H1 (cell line): ENCODE measurements around the gene FAM72B. TPM values are rescaled to one million over a fixed set of nuclear protein-coding genes. Genes with fewer than 3 reads are reported as not detected.
"Not testable (repeated sequence)": the region's sequence is repeated elsewhere in the genome, so short reads cannot be mapped to it uniquely, and the experiment has no call there.

Experiments used
- CTCF ChIA-PET: fragments of 300-600 bp; sonication (Branson Sonifier 250); formaldehyde crosslinking; loops from one replicate; lab custom pipeline; 2021; ENCODE audit not compliant: partially characterized antibody; lab: Charles Lee
- POLR2A ChIA-PET: fragments of 300-600 bp; sonication (Branson Sonifier 250); formaldehyde crosslinking; loops from one replicate; lab custom pipeline; 2021; ENCODE audit warnings: inconsistent platforms; ENCODE audit not compliant: partially characterized antibody; lab: Charles Lee
- DNase-seq, 2 experiments: peaks; one replicate each; pipeline versions ENCODE4 v3.0.0 to v3.0.0-alpha.2; 2010 to 2022; ENCODE audit warnings: low spot score in 2 of 2, low read depth in 1 of 2, mixed read lengths in 1 of 2
- FAIRE-seq: peaks from 2 replicates; lab custom pipeline; 2011; peaks lifted over from hg19 to GRCh38; lab: Jason Lieb, UNC
- H2AFZ ChIP-seq: 2 replicates; pipeline ENCODE4 v1.8.1; 2012; ENCODE audit warnings: low read length, inconsistent platforms
- H2AK5ac ChIP-seq: 2 replicates; pipeline ENCODE4 v1.6.1; 2013; ENCODE audit warnings: low read depth, low read length
- H2BK120ac ChIP-seq: replicated peaks from 2 replicates; pipeline ENCODE3; 2013; ENCODE audit warnings: low read depth, low read length, inconsistent platforms
- H2BK12ac ChIP-seq: 2 replicates; pipeline ENCODE4 v1.6.1; 2013; ENCODE audit warnings: low read depth, low read length
- H2BK15ac ChIP-seq: 2 replicates; pipeline ENCODE4 v1.6.1; 2013; ENCODE audit warnings: low read length
- H2BK20ac ChIP-seq: 2 replicates; pipeline ENCODE4 v1.6.1; 2013; ENCODE audit warnings: low read length
- H2BK5ac ChIP-seq: 2 replicates; pipeline ENCODE4 v1.6.1; 2013; ENCODE audit warnings: low read depth, low read length
- H3K14ac ChIP-seq: 2 replicates; pipeline ENCODE4 v1.6.1; 2013; ENCODE audit warnings: inconsistent platforms; ENCODE audit not compliant: insufficient read length
- H3K18ac ChIP-seq: 2 replicates; pipeline ENCODE4 v1.6.1; 2013; ENCODE audit warnings: low read length; ENCODE audit errors: extremely low read depth
- H3K23ac ChIP-seq: 2 replicates; pipeline ENCODE4 v1.6.1; 2013; ENCODE audit warnings: inconsistent platforms; ENCODE audit not compliant: insufficient read length
- H3K23me2 ChIP-seq: 2 replicates; pipeline ENCODE4 v1.6.1; 2013; ENCODE audit warnings: low read depth, low read length
- H3K27ac ChIP-seq: 2 replicates; pipeline ENCODE4 v1.6.1; 2011; ENCODE audit warnings: low read depth, low read length, inconsistent platforms
- H3K27me3 ChIP-seq, 4 experiments: replicated peaks in 1 of 4; 1 replicate in 1 of 4; 2 replicates in 3 of 4; pipeline versions ENCODE4 v1.6.1 to v1.8.1; 2011 to 2013; ENCODE audit warnings: low read length in 3 of 4, mild to moderate bottlenecking in 3 of 4, inconsistent platforms in 2 of 4, mixed read lengths in 2 of 4, moderate library complexity in 1 of 4; ENCODE audit not compliant: control insufficient read depth in 3 of 4, insufficient read depth in 3 of 4; ENCODE audit errors: extremely low read depth in 1 of 4
- H3K36me3 ChIP-seq, 4 experiments: 2 replicates each; pipeline versions ENCODE4 v1.6.1 to v1.8.1; 2011 to 2013; ENCODE audit warnings: mild to moderate bottlenecking in 4 of 4, low read length in 3 of 4, moderate library complexity in 2 of 4, control low read depth in 1 of 4, inconsistent platforms in 1 of 4; ENCODE audit not compliant: insufficient read depth in 4 of 4, control insufficient read depth in 2 of 4
- H3K4ac ChIP-seq: replicated peaks from 2 replicates; pipeline ENCODE3; 2013; ENCODE audit warnings: low read length, low read depth, mixed read lengths, inconsistent platforms; ENCODE audit not compliant: insufficient read length
- H3K4me1 ChIP-seq, 4 experiments: replicated peaks in 1 of 4; 1 replicate in 1 of 4; 2 replicates in 3 of 4; pipeline versions ENCODE4 v1.6.1 to v1.8.1; 2011 to 2013; ENCODE audit warnings: low read length in 3 of 4, inconsistent platforms in 2 of 4, mixed read lengths in 1 of 4; ENCODE audit not compliant: insufficient read depth in 4 of 4, control insufficient read depth in 3 of 4
- H3K4me2 ChIP-seq, 2 experiments: 2 replicates each; pipeline versions ENCODE4 v1.6.1 to v1.8.1; 2011 to 2013; ENCODE audit warnings: low read depth in 2 of 2, low read length in 2 of 2, control low read depth in 1 of 2, inconsistent platforms in 1 of 2, mild to moderate bottlenecking in 1 of 2; ENCODE audit not compliant: insufficient read depth in 1 of 2
- H3K4me3 ChIP-seq, 4 experiments: fragments of 200-600, 300-600 bp in 1 of 4; sonication (generic), shearing (Covaris generic), sonication (Bioruptor Twin) in 1 of 4; 2 replicates each; pipeline versions ENCODE4 v1.5.1 to v1.8.1; 2011 to 2016; ENCODE audit warnings: low read length in 4 of 4, low read depth in 3 of 4, control low read depth in 2 of 4, inconsistent platforms in 2 of 4, mild to moderate bottlenecking in 2 of 4, mixed read lengths in 1 of 4, moderate library complexity in 1 of 4; ENCODE audit not compliant: insufficient read depth in 2 of 4; ENCODE audit errors: extremely low read depth in 1 of 4
- H3K56ac ChIP-seq: replicated peaks from 2 replicates; pipeline ENCODE3; 2013; ENCODE audit warnings: low read depth, mild to moderate bottlenecking, mixed read lengths, low read length, inconsistent platforms; ENCODE audit not compliant: insufficient read length
- H3K79me1 ChIP-seq: 2 replicates; pipeline ENCODE4 v1.6.1; 2013; ENCODE audit warnings: low read depth, low read length, control low read depth
- H3K79me2 ChIP-seq, 2 experiments: 2 replicates each; pipeline versions ENCODE4 v1.6.1 to v1.8.1; 2012 to 2013; ENCODE audit warnings: low read length in 2 of 2, mild to moderate bottlenecking in 2 of 2, inconsistent platforms in 1 of 2; ENCODE audit not compliant: insufficient read depth in 2 of 2, control insufficient read depth in 1 of 2
- H3K9ac ChIP-seq, 4 experiments: replicated peaks in 1 of 4; 1 replicate in 1 of 4; 2 replicates in 3 of 4; pipeline versions ENCODE4 v1.6.1 to v1.8.1; 2011 to 2013; ENCODE audit warnings: low read depth in 3 of 4, low read length in 3 of 4, control low read depth in 2 of 4, mild to moderate bottlenecking in 2 of 4, moderate library complexity in 2 of 4, inconsistent platforms in 1 of 4; ENCODE audit errors: extremely low read depth in 1 of 4
- H3K9me3 ChIP-seq, 2 experiments: 2 replicates each; pipeline versions ENCODE4 v1.6.1 to v1.8.1; 2012 to 2013; ENCODE audit warnings: mild to moderate bottlenecking in 2 of 2, moderate library complexity in 2 of 2, control low read depth in 1 of 2, inconsistent platforms in 1 of 2, low read depth in 1 of 2, low read length in 1 of 2, mixed read lengths in 1 of 2; ENCODE audit not compliant: insufficient read depth in 2 of 2
- H4K20me1 ChIP-seq, 2 experiments: replicated peaks in 1 of 2; 2 replicates each; pipeline versions ENCODE3 to v1.8.1; 2011 to 2013; ENCODE audit warnings: inconsistent platforms in 2 of 2, low read length in 2 of 2, mild to moderate bottlenecking in 1 of 2; ENCODE audit not compliant: insufficient read depth in 2 of 2, control insufficient read depth in 1 of 2
- H4K5ac ChIP-seq: 2 replicates; pipeline ENCODE4 v1.6.1; 2013; ENCODE audit warnings: low read length, low read depth, mixed read lengths, inconsistent platforms; ENCODE audit not compliant: insufficient read length
- H4K8ac ChIP-seq: 2 replicates; pipeline ENCODE4 v1.8.0; 2013; ENCODE audit warnings: mild to moderate bottlenecking, moderate library complexity, low read length, inconsistent platforms; ENCODE audit not compliant: insufficient read depth; ENCODE audit errors: extremely low read depth
- H4K91ac ChIP-seq: replicated peaks from 2 replicates; pipeline ENCODE3; 2013; ENCODE audit warnings: low read length, mixed read lengths, inconsistent platforms; ENCODE audit not compliant: insufficient read length
- WGBS, 2 experiments: shearing (Covaris generic) in 1 of 2; methylation state at CpG; one replicate each; pipeline versions ENCODE4 v1.1.6 to v1.1.7; 2013 to 2015; ENCODE audit warnings: low lambda C conversion rate in 2 of 2, mixed read lengths in 2 of 2, inconsistent platforms in 1 of 2, low coverage in 1 of 2, missing lambda C conversion rate in 1 of 2; ENCODE audit not compliant: insufficient replicate concordance in 2 of 2, insufficient coverage in 1 of 2, insufficient read length in 1 of 2; ENCODE audit errors: extremely low coverage in 1 of 2, missing lambda C conversion rate in 1 of 2; 5-methylcytosine and 5-hydroxymethylcytosine counted together
- polyA plus RNA-seq, 7 experiments: library from polyadenylated mRNA; depleted of rRNA in 3 of 7; stranded (reverse) in 5 of 7; unstranded in 2 of 7; fragments of >200 nt in 5 of 7; fragments of 200-250 nt in 2 of 7; gene quantifications; 1 replicate in 5 of 7; 2 replicates in 1 of 7; 4 replicates in 1 of 7; pipeline versions ENCODE4 v1.2.1 to v1.2.3, GENCODE V29; 2011 to 2013; ENCODE audit warnings: missing spikeins in 2 of 7, mixed read lengths in 2 of 7
- total RNA-seq: library from RNA; stranded (reverse); fragmentation: NEBNext Ultra II Directional; extraction: Animal tissue kit (Norgen Biotek cat#: 25700); gene quantifications from 2 replicates; pipeline ENCODE4 v1.2.1, GENCODE V29; 2021

FAM72B gene
- total and polyA plus RNA-seq, 2 of the 8 experiments (the other 6 are each of a cell fraction or from before 2014, with no cell fraction given), result 7.7 to 20.7 TPM

GRCh38 chr1:121200232-121200631 is 16.1 kb upstream of the FAM72B start:
- H2BK120ac ChIP-seq, H3K4ac ChIP-seq, H3K27ac ChIP-seq, H2AFZ ChIP-seq, H3K9me3 ChIP-seq, H3K27me3 ChIP-seq, H3K9ac ChIP-seq, H4K20me1 ChIP-seq, H2AK5ac ChIP-seq, POLR2A ChIA-PET, H3K23ac ChIP-seq, H2BK5ac ChIP-seq, H3K18ac ChIP-seq, H4K91ac ChIP-seq, H3K4me1 ChIP-seq, H3K56ac ChIP-seq, H2BK12ac ChIP-seq, H3K36me3 ChIP-seq, DNase-seq, H4K8ac ChIP-seq, H3K14ac ChIP-seq, FAIRE-seq, H3K79me1 ChIP-seq, CTCF ChIA-PET, H3K4me2 ChIP-seq, H3K79me2 ChIP-seq, H3K23me2 ChIP-seq, H4K5ac ChIP-seq, H2BK20ac ChIP-seq, H3K4me3 ChIP-seq, H2BK15ac ChIP-seq: not testable (repeated sequence)
- no CpG with 5 or more reads among the region's 1 CpG for WGBS, 2 experiments

- H4K20me1 ChIP-seq, H3K79me1 ChIP-seq, H4K8ac ChIP-seq, POLR2A ChIA-PET, FAIRE-seq, CTCF ChIA-PET, H2BK120ac ChIP-seq, H3K9ac ChIP-seq, H3K23me2 ChIP-seq, H2BK20ac ChIP-seq, H3K4me3 ChIP-seq, H3K18ac ChIP-seq, H3K14ac ChIP-seq, H2AFZ ChIP-seq, H3K36me3 ChIP-seq, H2BK15ac ChIP-seq, H4K91ac ChIP-seq, H3K9me3 ChIP-seq, H3K56ac ChIP-seq, H3K4me1 ChIP-seq, H2AK5ac ChIP-seq, H3K27me3 ChIP-seq, H3K23ac ChIP-seq, H3K79me2 ChIP-seq, H2BK5ac ChIP-seq, H3K4ac ChIP-seq, DNase-seq, H3K27ac ChIP-seq, H4K5ac ChIP-seq, H2BK12ac ChIP-seq, H3K4me2 ChIP-seq: not testable (repeated sequence)
- no CpG with 5 or more reads among the region's 3 CpGs for WGBS, 2 experiments
These were observed 15.6 kb upstream of the FAM72B start for GRCh38 chr1:121199763-121200162.
